Stimulated activated naive CD8-positive, alpha-beta T cell treated with anti-CD3 and anti-CD28 coated beads, Interleukin-15, Interleukin-2, amounts not matched to agents 100 U/mL and 50 U/mL, for 24 hours (primary cell): ENCODE measurements around the gene MAMSTR.

ENCODE experiments used
- ATAC-seq: fragments of 150-1000 bp; cut with Tn5 transposase; one replicate; pipeline ENCODE4 v1.10.0; 2021
- DNase-seq: peaks from one replicate; pipeline ENCODE4 v3.0.0; 2021

The MAMSTR gene

GRCh38 chr19:48746110-48746509 is 26.6 kb upstream of the MAMSTR start:
- ATAC-seq, result no peak
- no peak for DNase-seq

DNA sequence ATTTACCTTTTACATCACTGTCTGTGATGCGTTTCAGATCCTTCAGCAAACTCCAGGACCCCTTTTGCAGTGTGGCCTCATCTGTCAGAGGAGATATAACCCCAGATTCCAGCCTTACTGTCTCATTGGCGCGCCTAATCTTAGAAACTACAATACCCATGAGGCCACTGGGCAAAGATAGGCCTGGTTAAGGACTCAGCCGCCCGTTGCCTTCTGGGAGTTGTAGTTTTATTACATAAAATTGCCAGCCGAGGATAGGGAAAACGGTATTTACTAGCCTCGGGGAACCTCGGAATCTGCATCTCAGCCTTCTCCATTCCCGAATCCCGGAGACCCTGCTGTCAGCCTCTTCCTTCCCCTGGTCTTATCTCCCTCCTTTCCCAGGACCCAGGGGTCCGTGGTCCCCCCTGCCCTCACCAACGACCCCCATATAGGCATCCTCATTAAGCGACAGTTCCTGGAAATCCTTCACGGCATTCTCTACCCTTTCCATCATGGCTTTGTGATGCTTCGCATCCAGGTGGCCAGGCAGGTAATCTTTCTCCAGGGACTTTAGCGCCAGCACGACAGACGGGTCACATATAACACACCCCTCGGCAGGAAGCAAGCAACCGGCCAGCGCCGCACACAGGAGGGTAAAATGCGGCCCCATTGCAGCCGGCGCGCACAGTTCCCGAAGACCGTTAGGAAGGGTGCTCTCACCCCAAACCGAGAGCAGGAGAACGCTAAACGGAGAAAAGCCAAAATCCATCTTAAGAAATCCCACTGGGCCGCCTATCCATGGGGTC is 25.9 kb upstream of the MAMSTR start:
- peak; percentile 74 for ATAC-seq
- peak; percentile 51 for DNase-seq

DNA sequence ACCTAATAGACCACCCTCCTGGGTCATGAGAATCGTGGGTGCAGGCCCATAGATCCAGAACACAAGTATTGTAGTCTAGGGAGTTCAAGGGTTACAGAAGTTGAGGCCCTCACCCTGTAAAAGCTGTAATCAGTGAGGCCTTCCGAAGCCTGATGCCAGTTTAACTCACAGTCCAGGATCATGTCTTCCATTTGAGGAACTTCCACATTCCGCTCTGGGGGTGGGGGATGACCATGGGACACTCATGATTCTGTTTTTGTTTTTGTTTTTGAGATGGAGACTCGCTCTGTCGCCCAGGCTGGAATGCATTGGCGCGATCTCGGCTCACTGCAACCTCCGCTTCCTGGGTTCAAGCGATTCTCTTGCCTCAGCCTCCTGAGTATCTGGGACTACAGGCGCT is 22.6 kb upstream of the MAMSTR start:
- ATAC-seq (no peak), DNase-seq (no peak)

- DNase-seq (peak; percentile 65), ATAC-seq (no peak)
These were observed 21.8 kb upstream of the MAMSTR start for GRCh38 chr19:48741129-48741999.

- DNase-seq (no peak), ATAC-seq (no peak)
These were observed 20.8 kb upstream of the MAMSTR start, which contains the start of gene RASIP1 for GRCh38 chr19:48740164-48740972. RASIP1 (minus strand) TSS chr19:48740610; CDS start chr19:48740282, 328 bp downstream.

DNA sequence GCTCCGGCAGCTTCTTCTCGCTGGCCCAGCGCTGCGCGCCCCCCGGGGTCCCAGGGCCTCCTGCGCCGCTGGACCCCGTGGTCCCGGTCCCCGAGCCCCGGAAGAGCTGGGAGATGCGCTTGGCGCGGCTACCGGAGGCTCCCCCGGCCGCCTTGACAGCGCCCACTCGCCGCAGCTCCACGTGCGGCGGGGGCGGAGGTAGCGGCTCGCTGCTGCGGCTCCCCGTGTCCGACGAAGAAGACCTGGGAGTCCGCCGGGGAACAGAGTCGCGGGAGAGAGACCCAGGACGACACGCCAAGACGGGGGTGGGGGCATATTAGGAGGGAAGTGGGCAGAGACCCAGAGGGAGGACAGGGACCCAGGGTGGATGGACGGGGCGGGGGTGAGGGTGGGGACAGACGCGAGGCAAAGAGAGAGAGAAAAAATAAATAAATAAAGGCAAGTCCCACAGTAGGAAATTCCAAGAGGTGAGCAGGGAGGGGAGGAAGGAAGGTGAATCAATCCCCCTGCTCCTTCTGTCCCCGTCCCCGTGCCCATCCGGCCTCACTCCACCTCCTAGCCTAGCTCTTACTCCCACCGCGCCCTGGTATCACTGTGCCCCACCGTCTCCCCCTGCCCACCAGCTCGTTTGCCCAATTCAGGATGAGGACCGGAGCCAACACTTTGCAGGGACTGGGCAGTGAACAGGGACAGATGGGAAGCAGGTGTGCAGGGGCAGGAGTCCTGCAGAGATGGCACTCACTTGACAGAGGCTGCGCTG is 20.1 kb upstream of the MAMSTR start:
- no peak for ATAC-seq
- DNase-seq, result no peak

DNA sequence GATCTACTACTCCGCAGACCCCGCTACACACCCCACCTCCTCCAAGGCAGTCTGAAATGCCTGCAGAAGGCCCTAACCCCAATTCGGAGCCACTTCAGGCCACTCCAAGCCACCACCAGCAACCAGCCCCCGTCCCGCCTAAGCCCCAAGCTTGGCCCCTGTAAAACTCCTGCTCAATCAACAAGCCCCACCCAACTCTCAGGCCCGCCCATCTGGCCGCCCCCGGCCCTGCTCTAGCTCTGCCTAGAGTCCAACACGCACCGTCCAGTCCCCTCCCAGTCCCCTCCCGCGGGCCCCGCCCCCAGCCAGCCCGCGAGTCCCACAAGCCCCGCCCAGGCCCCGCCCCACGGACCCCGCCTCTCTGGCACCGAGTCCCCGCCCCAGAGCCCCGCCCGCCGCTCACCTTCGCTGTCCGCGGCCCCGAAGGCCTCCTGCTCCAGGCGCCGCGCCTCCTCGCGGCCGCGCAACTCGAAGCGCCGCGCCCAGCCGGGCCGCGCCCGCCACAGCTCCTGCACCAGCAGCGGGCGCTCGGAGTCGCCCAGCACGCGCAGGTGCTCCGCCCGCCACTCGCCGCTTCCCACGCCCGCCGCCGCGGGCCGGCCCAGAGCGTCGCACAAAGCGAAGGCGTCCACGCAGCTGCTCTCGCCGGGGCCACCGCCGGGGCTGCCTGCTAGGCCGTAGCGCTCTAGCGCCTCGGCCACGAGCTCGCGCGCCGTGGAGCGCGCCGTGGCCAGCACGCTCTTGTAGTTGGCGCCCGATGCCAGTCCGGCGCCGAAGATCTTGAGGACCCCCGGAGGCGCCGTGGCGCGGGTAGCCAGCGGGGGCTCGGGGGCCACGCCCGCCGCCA is 19.3 kb upstream of the MAMSTR start:
- peak; percentile 97 for DNase-seq
- ATAC-seq, result peak; percentile 93

- ATAC-seq (no peak), DNase-seq (no peak)
These were observed 18.0 kb upstream of the MAMSTR start for GRCh38 chr19:48737360-48737998.

DNA sequence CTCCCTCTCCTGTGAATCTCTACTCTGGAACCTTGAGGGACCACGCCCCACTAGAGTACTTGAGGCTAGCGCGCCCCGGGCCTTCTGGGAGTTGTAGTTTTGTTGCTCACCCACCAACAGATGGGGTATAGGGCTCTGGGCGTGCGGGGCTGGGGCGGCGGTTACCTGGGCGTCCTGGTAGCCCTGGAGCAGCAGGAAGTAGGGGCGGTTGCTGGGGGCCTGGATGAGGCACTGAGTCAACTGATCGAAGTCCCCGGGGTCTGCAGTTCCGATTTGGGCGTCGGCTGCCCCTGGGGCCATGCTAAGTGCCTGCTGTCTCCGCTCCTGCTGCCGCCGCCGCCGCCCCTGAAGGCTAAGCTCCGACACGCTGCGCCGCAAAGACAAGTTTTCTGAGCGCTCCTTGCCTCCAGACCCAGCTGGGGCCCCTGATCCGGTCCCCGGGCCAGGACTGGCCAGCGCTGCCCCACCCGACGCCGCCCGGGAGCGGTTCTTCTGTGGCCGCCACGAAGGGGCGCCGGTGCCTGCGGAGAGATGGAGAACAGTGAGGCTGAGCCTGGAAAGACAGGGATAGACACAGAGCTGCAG is 15.6 kb upstream of the MAMSTR start:
- no peak for DNase-seq

DNA sequence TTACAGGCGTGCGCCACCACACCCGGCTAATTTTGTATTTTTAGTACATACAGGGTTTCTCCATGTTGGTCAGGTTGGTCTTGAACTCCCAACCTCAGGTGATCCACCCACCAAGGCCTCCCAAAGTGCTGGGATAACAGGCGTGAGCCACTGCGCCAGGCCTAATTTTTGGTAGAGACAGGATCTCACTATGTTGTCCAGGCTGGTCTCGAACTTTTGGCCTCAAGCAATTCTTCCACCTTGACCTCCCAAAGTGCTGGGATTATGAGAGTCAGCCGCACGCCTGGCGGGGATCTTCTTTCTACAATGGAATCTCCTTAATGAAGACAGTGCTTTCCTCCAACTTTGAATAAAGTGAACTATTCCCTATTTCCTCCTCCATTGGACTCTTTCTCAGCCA is 15.1 kb upstream of the MAMSTR start:
- DNase-seq, result no peak
- no peak for ATAC-seq

More for the DNA sequence above, 15.6 kb upstream of the MAMSTR start:
- ATAC-seq, result no peak

DNA sequence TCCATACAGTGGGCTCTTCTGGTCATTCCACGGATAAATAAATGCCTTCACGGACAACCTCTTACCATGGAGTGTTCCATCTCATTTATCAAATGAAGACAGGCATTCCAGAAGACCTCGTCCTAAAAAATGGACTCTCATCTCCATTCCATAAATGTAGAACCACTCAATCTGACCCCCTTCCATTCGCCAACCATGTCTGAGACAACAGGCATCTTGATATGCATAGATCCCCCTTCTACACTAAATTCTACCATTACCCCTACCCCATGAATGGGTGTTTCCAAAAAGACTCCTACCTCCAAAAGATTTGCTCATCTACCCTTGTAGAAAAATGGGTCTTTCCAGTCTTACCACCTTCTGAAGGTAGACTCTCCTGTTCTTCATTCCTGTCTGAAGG is 11.9 kb upstream of the MAMSTR start:
- no peak for ATAC-seq

GRCh38 chr19:48728911-48729664 is 9.6 kb upstream of the MAMSTR start:
- no peak for DNase-seq
- no peak for ATAC-seq

More for the DNA sequence above, 11.9 kb upstream of the MAMSTR start:
- DNase-seq, result no peak

- no peak for DNase-seq
- peak; percentile 33 for ATAC-seq
These were observed 7.0 kb upstream of the MAMSTR start for GRCh38 chr19:48726556-48726955.

GRCh38 chr19:48724796-48725753 is 5.5 kb upstream of the MAMSTR start:
- ATAC-seq (peak; percentile 50), DNase-seq (no peak)

- no peak for DNase-seq
These were observed 2.7 kb upstream of the MAMSTR start for GRCh38 chr19:48722196-48722708.

GRCh38 chr19:48720613-48721296 is 1.2 kb upstream of the MAMSTR start:
- peak; percentile 93 for DNase-seq
- peak; percentile 94 for ATAC-seq

More at GRCh38 chr19:48722196-48722708, 2.7 kb upstream of the MAMSTR start:
- no peak for ATAC-seq

DNA sequence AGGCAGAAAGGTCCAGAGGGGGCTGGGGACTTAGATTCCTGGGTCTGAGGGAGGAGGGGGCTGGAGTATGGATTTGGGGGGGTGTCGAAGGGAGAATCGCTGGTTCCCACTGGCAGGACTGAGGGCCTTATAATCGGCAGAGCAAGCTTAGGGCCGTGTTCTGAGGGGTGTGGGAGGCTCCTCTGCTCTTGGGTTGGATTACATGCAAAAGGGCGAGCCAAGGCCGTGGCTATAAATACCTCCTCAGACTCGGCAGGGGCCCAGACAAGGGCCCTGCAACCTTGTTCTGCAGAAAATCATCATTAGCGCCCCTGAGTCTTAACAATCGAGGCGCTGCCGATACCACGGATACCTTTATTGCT is 707 bp upstream of the MAMSTR start:
- no peak for DNase-seq
- ATAC-seq, result peak; percentile 2
